GM18858 (cell line): ENCODE results near the gene POU3F3.

Experiments used
- ATAC-seq: cut with Tn5 transposase; IDR thresholded peaks from one replicate; pipeline ENCODE4 v1.9.1; 2021; ENCODE audit not compliant: unreplicated experiment

The POU3F3 gene

GRCh38 chr2:104901037-104901881 is 47.3 kb downstream of the POU3F3 start:
- no peak for ATAC-seq

- no peak for ATAC-seq
Measured at GRCh38 chr2:104902317-104902716, 48.4 kb downstream of the POU3F3 start.
